CD4-positive, alpha-beta T cell treated with Interleukin-17A for 1 hour (primary cell): Measurements from ENCODE around the gene FZD2.
"Not testable (repeated sequence)": the region's sequence is repeated elsewhere in the genome, so short reads cannot be mapped to it uniquely, and the experiment has no call there.

ENCODE experiments used
- DNase-seq: peaks from one replicate; pipeline ENCODE4 v3.0.0-alpha.2; 2020

The FZD2 gene

DNA sequence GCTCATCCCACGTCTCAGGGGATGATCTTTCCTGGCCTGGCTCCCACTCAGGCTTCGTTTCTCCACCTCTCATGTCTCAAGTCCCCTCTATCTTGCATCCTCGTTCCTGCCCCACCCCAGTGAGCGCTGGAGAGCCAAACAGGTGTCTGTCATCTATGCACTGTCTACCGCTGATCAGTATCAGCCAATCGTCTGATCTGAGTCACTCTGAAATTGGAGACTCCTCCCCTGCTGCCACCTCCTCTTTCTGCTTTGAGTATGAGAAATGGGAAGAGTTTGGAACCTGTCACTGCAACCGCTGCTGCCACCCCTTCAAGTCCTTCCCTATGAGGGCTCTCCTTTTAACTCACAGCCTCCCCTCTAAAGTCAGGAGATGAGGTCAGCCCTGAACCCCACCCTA is 28.0 kb downstream of the FZD2 start:
- DNase-seq, result no peak

GRCh38 chr17:44587339-44587738 is 30.1 kb downstream of the FZD2 start:
- no peak for DNase-seq

DNA sequence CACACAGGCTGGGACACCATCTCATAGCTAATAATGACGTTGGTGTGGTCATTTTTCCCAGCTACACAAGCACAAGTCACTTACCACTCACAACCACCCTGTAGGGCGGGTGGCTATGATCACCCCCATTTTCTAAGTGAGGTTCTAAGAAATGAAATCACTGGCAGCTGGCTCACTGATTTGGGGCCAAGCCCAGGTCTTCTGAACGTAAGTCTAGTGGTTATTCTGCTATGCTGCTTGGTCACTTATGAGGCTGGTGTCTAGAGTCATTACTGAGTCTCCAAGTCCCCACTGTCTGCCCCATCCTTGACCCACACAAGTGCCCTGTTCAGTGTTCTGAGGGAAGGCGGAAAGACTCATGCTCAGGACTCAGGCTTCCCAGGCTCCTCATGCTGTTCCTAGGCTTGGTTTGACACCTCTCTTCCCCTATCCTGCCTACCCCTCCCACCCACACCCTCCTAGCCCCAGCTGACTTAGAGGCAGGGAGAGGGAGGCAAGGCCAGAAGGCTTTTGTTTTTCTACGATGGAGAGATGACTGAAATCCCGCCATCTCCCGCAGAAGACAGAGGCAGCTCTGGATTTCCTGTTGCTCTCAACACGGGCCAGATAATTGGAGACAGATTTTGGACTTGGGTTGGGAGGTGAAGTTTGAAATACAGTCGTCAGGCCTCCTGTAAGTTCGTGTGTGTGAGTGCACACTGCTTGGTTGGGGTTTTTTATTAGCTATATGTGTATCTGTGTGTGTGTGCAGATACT is 32.2 kb downstream of the FZD2 start:
- DNase-seq, result no peak

- not testable (repeated sequence) for DNase-seq
Measured at GRCh38 chr17:44590072-44590462, 32.8 kb downstream of the FZD2 start.

DNA sequence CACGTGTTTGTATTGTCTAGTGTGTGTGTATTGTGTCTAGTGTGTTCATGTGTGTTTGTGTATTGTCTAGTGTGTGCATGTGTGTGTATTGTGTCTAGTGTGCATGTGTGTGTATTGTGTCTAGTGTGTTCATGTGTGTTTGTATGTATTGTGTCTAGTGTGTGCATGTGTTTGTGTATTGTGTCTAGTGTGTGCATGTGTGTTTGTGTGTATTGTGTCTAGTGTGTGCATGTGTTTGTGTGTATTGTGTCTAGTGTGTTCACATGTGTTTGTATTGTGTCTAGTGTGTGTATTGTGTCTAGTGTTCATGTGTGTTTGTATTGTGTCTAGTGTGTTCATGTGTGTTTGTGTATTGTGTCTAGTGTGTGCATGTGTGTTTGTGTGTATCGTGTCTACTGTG is 33.5 kb downstream of the FZD2 start:
- not testable (repeated sequence) for DNase-seq

GRCh38 chr17:44591206-44591605 is 33.9 kb downstream of the FZD2 start:
- no peak for DNase-seq

DNA sequence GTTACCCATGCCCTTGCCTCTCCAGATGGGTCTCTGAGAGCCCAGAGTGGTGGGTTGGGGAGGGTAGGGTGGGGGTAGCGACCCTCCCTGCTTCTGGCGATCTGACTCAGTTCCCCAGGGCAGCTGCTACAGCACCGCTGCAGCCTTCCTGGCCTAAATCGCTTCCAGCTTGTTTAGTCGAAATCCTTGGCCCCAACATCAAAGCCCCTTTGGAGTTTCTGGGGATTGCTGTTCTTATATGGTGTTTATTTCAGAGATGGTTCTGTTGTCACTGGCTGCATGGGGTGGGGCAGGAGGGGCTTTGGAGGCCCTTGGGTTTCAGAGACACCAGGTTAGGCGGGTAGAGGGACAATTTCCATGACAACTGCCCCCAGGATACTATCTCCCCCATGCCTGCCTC is 35.9 kb downstream of the FZD2 start:
- DNase-seq, result no peak

DNA sequence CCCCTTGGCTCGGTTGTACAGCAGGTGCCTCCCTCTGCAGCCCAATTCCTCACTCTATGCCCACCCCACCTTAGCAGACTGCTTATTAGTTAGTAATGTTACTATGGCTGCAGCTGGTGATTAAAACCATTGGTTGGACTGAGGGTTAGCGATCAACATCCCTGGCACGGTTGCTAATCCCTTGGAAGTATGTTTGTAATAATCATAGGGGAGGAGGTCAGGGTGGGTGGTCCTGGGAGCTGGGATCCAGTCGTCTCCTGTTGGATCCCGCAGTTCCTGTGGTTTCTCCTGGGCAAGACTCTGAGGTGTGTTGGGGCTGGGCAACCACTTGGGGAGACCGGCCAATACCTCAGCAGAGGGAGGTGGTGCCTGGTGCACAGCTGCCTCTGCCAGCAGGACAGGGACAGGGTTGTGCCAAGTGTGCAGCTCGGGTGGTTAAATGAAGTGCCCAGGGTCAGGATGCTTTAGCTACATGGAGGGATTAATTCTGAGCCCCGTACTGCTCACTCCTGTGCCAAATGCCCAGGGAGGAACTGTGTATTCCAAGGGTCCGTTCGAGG is 38.0 kb downstream of the FZD2 start:
- no peak for DNase-seq

GRCh38 chr17:44598329-44598728 is 41.0 kb downstream of the FZD2 start:
- no peak for DNase-seq

- no peak for DNase-seq
Measured at GRCh38 chr17:44598932-44599297, 41.6 kb downstream of the FZD2 start.

GRCh38 chr17:44599298-44600175 is 42.3 kb downstream of the FZD2 start:
- DNase-seq, result no peak

DNA sequence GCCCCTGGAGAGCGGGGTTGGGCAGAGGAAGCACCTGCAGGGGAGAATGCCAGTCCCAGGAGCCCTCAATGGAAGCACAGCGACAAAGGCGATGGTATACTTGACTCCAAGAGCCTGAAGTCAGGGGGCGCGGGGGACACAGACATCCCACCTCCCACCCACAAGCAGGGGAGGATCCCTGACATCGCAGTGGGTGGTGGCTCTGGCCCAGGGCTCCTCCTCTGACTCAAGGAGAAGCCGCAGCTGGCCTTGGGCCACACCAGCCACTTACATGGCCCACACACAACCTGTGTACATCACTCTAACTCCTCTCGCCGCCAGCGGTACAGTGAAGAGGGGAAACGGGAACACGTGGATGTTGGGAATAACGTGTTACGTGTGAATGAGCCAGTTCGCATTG is 44.3 kb downstream of the FZD2 start:
- no peak for DNase-seq

- no peak for DNase-seq
Measured at GRCh38 chr17:44601973-44602372, 44.7 kb downstream of the FZD2 start.

DNA sequence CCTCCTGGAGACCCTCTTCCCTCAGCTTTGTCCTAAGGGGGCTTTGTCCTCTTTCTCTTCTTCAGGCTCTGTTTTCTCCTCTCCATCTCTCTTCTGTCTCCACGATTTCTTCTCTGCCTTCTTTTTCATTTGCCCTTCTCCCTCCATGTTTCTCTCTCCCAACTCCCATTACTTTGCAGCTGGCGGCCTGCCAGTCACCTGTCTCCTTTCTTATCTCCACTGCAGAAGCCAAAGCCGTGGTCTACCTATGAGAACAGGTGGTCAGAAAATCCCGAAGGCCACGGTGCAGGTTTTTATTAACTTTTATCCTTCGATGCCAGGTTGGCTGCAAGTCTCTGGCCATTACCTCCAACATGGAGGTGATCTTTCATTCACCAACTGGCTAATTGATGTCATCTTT is 45.1 kb downstream of the FZD2 start:
- no peak for DNase-seq

- no peak for DNase-seq
Measured at GRCh38 chr17:44602970-44603369, 45.7 kb downstream of the FZD2 start.

- DNase-seq, result no peak
Measured at GRCh38 chr17:44604116-44604761, 47.0 kb downstream of the FZD2 start.

DNA sequence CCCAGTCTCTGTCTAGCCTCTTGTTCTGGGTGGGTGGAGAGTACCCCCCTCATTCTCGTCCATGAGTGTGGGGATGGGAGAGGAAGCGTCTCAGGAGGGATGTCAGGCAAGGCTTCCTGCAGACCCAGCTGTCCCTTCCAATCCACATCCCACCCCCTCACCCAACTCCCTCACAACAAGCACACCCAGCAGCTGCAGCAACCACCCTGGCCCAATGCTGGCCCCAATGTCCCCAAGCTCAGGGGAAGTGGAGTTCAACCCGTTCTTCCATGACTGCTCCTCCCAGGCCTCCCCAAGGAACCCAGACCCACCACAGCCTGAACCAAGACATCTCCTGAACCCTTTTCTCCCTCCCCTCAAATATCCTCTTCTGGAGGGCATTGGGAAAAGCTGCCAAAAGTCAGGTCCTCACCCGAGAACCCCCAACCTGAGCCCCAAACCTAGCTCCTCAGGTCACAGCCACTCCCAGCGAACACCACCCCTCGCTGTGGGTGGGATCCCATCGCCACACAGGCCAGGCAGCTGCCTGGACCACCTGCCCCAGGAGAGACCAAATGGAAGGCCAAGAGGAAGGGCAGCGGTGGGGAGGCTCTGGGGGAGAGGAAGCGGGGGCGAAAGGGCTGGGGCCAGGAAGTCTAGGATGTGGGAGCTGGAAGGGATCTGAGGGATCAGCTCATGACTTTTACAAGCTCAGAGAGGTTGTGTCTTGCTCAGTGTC is 47.6 kb downstream of the FZD2 start:
- no peak for DNase-seq

- DNase-seq, result no peak
Measured at GRCh38 chr17:44606658-44607057, 49.4 kb downstream of the FZD2 start.

DNA sequence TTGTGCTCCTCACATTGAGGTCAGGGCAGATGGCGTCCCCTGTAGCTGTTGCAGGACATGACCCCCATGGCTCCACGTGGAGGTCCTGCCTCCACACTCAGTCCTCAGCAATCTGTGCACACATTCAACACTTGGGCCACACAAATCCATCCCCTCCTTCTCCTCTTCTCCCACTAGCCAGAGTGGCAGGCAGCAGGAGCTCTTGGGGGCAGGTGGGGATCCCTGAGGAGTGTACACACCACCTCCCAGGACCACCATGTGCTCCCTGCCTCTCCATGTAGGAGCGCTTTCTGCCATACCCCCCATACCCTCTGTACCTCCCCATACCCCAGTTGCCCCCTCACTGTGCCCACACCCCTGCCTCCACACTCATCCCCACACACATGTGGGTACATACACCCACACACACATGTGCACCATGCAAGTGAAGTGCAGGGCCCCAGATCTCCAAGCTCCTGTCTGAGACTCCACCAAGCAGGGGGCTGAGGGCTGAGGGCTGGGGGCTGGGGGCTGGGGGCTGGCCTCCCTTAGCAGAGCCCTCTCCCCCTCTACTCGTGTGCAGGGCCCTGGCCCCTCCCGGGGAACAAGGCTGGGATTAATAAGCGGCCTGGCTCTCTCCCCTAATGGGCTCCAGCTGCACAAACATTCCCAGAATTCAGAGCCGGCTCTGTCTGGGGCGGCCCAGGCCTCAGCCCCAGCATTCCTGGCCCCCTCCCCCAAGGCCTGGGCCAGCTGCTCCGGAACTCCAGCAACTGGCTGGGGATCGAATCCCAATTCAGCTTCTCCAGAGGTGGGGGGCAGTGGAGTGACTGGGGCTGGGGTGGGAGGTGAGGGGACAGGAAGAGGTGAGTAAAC is 50.8 kb downstream of the FZD2 start:
- DNase-seq, result no peak

GRCh38 chr17:44608727-44609435 is 51.6 kb downstream of the FZD2 start:
- no peak for DNase-seq

DNA sequence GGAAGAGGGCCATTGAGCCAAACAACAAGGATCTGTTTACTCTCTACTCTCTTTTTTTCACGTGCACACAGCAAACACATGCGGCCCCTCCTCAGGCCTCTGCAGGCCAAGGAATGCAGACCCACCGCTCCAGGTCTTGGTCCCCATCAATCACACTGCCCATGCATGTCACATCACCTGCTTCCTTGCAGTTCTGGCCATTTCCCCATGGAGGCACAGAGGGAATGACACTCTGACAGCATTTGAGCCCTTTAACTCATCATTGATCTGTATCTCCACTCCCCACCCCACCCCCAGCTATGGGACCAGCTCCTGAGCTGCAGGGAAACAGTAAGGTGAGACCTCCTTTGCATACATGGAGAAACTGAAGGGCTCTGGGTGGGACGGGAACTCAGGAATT is 53.0 kb downstream of the FZD2 start:
- no peak for DNase-seq
